ENCODE measurements around the gene TAC4. TPM values are rescaled to one million over a fixed set of nuclear protein-coding genes. Genes with fewer than 3 reads are reported as not detected.
A peak's percentile ranks its signal among the peaks of the same experiment; 100 is the strongest.

TAC4 gene
- total and polyA plus RNA-seq, 2 of the 13 experiments (the other 11 are each of a cell fraction or from before 2014, with no cell fraction given) = not detected

DNA sequence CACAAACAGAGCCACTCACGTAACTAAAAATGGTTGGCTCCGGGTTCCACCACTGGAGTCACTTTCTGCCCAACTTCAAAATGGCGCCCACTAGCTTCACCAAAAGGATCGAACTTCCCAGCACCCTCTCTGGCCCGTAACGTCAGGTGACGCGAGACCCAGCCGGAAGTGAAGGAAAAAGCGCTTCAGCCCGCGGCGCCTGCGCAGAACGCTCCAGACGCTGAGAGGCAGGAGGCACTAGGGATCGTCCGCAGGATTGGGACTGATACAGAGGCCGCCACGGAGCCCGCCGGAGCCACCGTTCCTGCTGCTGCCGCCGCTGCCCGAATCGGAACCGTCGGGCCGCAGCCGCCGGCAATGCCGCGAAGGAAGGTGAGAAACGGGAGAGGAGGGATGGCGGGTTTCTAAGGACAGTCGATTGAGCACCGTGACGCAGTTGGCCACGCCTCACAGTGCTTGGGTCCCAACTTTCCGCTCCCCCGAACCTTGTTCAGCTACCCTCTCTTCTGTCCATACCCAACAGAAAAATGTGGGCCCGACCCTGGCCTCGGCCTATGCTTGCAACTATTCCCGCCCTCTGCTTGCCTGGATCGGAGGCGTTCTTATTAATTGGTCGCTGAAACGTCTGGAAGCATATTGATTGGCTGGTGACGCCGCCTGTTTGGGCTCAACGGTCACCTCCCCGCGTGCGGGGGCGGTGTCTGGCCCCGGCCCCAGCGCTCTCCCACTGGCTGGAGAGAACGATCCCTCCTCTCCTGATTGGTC, 59.2 kb downstream of the TAC4 start, which contains the start of gene KAT7 (continued):
- TF ChIP-seq, protein P1, sequence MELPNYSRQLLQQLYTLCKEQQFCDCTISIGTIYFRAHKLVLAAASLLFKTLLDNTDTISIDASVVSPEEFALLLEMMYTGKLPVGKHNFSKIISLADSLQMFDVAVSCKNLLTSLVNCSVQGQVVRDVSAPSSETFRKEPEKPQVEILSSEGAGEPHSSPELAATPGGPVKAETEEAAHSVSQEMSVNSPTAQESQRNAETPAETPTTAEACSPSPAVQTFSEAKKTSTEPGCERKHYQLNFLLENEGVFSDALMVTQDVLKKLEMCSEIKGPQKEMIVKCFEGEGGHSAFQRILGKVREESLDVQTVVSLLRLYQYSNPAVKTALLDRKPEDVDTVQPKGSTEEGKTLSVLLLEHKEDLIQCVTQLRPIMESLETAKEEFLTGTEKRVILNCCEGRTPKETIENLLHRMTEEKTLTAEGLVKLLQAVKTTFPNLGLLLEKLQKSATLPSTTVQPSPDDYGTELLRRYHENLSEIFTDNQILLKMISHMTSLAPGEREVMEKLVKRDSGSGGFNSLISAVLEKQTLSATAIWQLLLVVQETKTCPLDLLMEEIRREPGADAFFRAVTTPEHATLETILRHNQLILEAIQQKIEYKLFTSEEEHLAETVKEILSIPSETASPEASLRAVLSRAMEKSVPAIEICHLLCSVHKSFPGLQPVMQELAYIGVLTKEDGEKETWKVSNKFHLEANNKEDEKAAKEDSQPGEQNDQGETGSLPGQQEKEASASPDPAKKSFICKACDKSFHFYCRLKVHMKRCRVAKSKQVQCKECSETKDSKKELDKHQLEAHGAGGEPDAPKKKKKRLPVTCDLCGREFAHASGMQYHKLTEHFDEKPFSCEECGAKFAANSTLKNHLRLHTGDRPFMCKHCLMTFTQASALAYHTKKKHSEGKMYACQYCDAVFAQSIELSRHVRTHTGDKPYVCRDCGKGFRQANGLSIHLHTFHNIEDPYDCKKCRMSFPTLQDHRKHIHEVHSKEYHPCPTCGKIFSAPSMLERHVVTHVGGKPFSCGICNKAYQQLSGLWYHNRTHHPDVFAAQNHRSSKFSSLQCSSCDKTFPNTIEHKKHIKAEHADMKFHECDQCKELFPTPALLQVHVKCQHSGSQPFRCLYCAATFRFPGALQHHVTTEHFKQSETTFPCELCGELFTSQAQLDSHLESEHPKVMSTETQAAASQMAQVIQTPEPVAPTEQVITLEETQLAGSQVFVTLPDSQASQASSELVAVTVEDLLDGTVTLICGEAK (IDR thresholded peaks at IDR 0.05) = no peak
- TF ChIP-seq, protein P1 (CRISPR knock-in tag; IDR thresholded peaks at IDR 0.05) = peak; percentile 91
- TF ChIP-seq HMGA1 (CRISPR knock-in tag; conservative IDR thresholded peaks at IDR 0.05) (no peak), DR1 (CRISPR knock-in tag; IDR thresholded peaks at IDR 0.05) (peak; percentile 85; the same call in 1 of the 2 replicates)
- TF ChIP-seq, protein P2, sequence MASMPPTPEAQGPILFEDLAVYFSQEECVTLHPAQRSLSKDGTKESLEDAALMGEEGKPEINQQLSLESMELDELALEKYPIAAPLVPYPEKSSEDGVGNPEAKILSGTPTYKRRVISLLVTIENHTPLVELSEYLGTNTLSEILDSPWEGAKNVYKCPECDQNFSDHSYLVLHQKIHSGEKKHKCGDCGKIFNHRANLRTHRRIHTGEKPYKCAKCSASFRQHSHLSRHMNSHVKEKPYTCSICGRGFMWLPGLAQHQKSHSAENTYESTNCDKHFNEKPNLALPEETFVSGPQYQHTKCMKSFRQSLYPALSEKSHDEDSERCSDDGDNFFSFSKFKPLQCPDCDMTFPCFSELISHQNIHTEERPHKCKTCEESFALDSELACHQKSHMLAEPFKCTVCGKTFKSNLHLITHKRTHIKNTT (CRISPR knock-in tag; IDR thresholded peaks at IDR 0.05) = no peak
- TF ChIP-seq, protein P3, sequence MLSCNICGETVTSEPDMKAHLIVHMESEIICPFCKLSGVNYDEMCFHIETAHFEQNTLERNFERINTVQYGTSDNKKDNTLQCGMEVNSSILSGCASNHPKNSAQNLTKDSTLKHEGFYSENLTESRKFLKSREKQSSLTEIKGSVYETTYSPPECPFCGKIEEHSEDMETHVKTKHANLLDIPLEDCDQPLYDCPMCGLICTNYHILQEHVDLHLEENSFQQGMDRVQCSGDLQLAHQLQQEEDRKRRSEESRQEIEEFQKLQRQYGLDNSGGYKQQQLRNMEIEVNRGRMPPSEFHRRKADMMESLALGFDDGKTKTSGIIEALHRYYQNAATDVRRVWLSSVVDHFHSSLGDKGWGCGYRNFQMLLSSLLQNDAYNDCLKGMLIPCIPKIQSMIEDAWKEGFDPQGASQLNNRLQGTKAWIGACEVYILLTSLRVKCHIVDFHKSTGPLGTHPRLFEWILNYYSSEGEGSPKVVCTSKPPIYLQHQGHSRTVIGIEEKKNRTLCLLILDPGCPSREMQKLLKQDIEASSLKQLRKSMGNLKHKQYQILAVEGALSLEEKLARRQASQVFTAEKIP (CRISPR knock-in tag; IDR thresholded peaks at IDR 0.05; ENCODE audit: borderline replicate concordance) = no peak
- TF ChIP-seq, protein P4, sequence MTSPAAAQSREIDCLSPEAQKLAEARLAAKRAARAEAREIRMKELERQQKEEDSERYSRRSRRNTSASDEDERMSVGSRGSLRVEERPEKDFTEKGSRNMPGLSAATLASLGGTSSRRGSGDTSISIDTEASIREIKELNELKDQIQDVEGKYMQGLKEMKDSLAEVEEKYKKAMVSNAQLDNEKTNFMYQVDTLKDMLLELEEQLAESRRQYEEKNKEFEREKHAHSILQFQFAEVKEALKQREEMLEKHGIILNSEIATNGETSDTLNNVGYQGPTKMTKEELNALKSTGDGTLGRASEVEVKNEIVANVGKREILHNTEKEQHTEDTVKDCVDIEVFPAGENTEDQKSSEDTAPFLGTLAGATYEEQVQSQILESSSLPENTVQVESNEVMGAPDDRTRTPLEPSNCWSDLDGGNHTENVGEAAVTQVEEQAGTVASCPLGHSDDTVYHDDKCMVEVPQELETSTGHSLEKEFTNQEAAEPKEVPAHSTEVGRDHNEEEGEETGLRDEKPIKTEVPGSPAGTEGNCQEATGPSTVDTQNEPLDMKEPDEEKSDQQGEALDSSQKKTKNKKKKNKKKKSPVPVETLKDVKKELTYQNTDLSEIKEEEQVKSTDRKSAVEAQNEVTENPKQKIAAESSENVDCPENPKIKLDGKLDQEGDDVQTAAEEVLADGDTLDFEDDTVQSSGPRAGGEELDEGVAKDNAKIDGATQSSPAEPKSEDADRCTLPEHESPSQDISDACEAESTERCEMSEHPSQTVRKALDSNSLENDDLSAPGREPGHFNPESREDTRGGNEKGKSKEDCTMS (CRISPR knock-in tag; conservative IDR thresholded peaks at IDR 0.05) = no peak
- TF ChIP-seq, protein P5, sequence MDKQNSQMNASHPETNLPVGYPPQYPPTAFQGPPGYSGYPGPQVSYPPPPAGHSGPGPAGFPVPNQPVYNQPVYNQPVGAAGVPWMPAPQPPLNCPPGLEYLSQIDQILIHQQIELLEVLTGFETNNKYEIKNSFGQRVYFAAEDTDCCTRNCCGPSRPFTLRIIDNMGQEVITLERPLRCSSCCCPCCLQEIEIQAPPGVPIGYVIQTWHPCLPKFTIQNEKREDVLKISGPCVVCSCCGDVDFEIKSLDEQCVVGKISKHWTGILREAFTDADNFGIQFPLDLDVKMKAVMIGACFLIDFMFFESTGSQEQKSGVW (CRISPR knock-in tag; IDR thresholded peaks at IDR 0.05; ENCODE audit: borderline replicate concordance) = no peak

Measured in HepG2 (cell line).